ENCODE results near the gene WNT8B. TPM values are rescaled to one million over a fixed set of nuclear protein-coding genes. Genes with fewer than 3 reads are reported as not detected.

WNT8B gene
- total RNA-seq, 1 donor from 2014 or later, result not detected

- no peak for TF ChIP-seq CTCF (IDR thresholded peaks at IDR 0.05; ENCODE audit: insufficient read depth, low read length, poor library complexity, severe bottlenecking)
- Histone ChIP-seq H3K27me3 (ENCODE audit: control insufficient read depth, insufficient read depth, low read length) (peaks cover 7% of the 10 kb centered on the region), H3K4me3 (ENCODE audit: low read depth, low read length) (no peak overlapping the region), H3K36me3 (ENCODE audit: control insufficient read depth, insufficient read depth, low read length) (no peaks in the 10 kb centered on the region)
- no peak for DNase-seq (ENCODE audit: low read depth)
Measured at GRCh38 chr10:100468322-100468721, 5.5 kb downstream of the WNT8B start.

- DNase-seq (ENCODE audit: low read depth), result no peak
- Histone ChIP-seq H3K36me3 (ENCODE audit: control insufficient read depth, insufficient read depth, low read length) (no peaks in the 10 kb centered on the region), H3K27me3 (ENCODE audit: control insufficient read depth, insufficient read depth, low read length) (peaks cover 7% of the 10 kb centered on the region), H3K4me3 (ENCODE audit: low read depth, low read length) (no peak overlapping the region)
- TF ChIP-seq CTCF (IDR thresholded peaks at IDR 0.05; ENCODE audit: insufficient read depth, low read length, poor library complexity, severe bottlenecking), result no peak
Measured at GRCh38 chr10:100468978-100469377, 6.2 kb downstream of the WNT8B start.

- H3K4me3 ChIP-seq (ENCODE audit: low read depth, low read length), result no peak overlapping the region
- TF ChIP-seq CTCF (IDR thresholded peaks at IDR 0.05; ENCODE audit: insufficient read depth, low read length, poor library complexity, severe bottlenecking), result no peak
- no peaks in the 10 kb centered on the region for H3K36me3 ChIP-seq (ENCODE audit: control insufficient read depth, insufficient read depth, low read length)
- H3K27me3 ChIP-seq (ENCODE audit: control insufficient read depth, insufficient read depth, low read length), result peaks cover 7% of the 10 kb centered on the region
- no peak for DNase-seq (ENCODE audit: low read depth)
Measured at GRCh38 chr10:100469756-100470155, 6.9 kb downstream of the WNT8B start.

GRCh38 chr10:100470367-100470766 lies 7.6 kb downstream of the WNT8B start:
- H3K4me3 ChIP-seq (ENCODE audit: low read depth, low read length), result no peak overlapping the region
- peaks cover 6% of the 10 kb centered on the region for H3K27me3 ChIP-seq (ENCODE audit: control insufficient read depth, insufficient read depth, low read length)
- DNase-seq (ENCODE audit: low read depth), result no peak
- TF ChIP-seq CTCF (IDR thresholded peaks at IDR 0.05; ENCODE audit: insufficient read depth, low read length, poor library complexity, severe bottlenecking), result no peak
- H3K36me3 ChIP-seq (ENCODE audit: control insufficient read depth, insufficient read depth, low read length), result no peaks in the 10 kb centered on the region

GRCh38 chr10:100477970-100478369 lies 15.2 kb downstream of the WNT8B start:
- Histone ChIP-seq H3K4me3 (ENCODE audit: low read depth, low read length) (no peak overlapping the region), H3K27me3 (ENCODE audit: control insufficient read depth, insufficient read depth, low read length) (peaks cover 33% of the 10 kb centered on the region), H3K36me3 (ENCODE audit: control insufficient read depth, insufficient read depth, low read length) (no peaks in the 10 kb centered on the region)
- TF ChIP-seq CTCF (IDR thresholded peaks at IDR 0.05; ENCODE audit: insufficient read depth, low read length, poor library complexity, severe bottlenecking), result no peak
- DNase-seq (ENCODE audit: low read depth), result no peak

- TF ChIP-seq CTCF (IDR thresholded peaks at IDR 0.05; ENCODE audit: insufficient read depth, low read length, poor library complexity, severe bottlenecking), result no peak
- DNase-seq (ENCODE audit: low read depth), result no peak
- H3K36me3 ChIP-seq (ENCODE audit: control insufficient read depth, insufficient read depth, low read length), result no peaks in the 10 kb centered on the region
- no peak overlapping the region for H3K4me3 ChIP-seq (ENCODE audit: low read depth, low read length)
- peaks cover 44% of the 10 kb centered on the region for H3K27me3 ChIP-seq (ENCODE audit: control insufficient read depth, insufficient read depth, low read length)
Measured at GRCh38 chr10:100479037-100479436, 16.2 kb downstream of the WNT8B start.
